Spleen (tissue), 7 donors: ENCODE results near the gene KCNJ9.

Experiments
- POLR2A ChIP-seq, 3 donors: fragments of 450-650 bp; IDR thresholded peaks; one replicate each; pipeline ENCODE4 v1.5.1; 2017; ENCODE audit warnings: antibody characterized with exemption in 3 of 3, mild to moderate bottlenecking in 1 of 3
- POLR2AphosphoS5 ChIP-seq, 3 donors: sonication (generic); formaldehyde crosslinking; IDR thresholded peaks; one replicate each; pipeline ENCODE4 v1.5.1; 2017; ENCODE audit warnings: antibody characterized with exemption in 3 of 3
- TF ChIP-seq, protein P1 (sequence below), 11 experiments: fragments of 200-600 bp in 7 of 11; fragments of 450-650 bp in 4 of 11; sonication (generic) in 4 of 11; IDR thresholded peaks in 8 of 11; conservative IDR thresholded peaks in 3 of 11; 1 replicate in 7 of 11; 2 replicates in 4 of 11; pipeline versions ENCODE4 v1.4.0 to v1.8.0; 2016 to 2021; ENCODE audit warnings: antibody characterized with exemption in 11 of 11, inconsistent platforms in 4 of 11, mild to moderate bottlenecking in 1 of 11
- donor health status: DM: no; HTN: no; CAD: no; lungs with moderate emphysema.
- donor health status: DM: no; HTN: no; CAD: no.
- donor health status: DM: no; HTN: no; CAD: no.

DNA sequence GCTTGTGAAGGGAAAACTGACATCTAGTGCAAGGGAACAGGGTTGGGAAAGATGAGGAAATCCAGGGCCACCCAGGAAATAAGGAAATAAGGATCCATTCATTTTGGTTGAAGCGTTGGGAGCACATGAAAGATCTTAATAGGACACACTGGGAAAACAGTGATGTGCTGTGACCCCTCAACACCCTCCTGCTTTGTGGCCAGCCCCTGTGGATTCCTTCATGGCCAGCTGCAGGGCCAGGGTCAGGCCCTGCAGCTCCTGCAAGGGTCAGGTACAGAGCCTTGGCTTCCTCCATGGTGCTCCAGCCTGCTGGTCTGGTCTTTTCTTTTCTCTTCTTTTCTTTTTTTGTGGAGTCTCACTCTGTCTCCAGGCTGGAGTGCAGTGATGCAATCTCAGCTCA is 30.7 kb upstream of the KCNJ9 start:
- TF ChIP-seq, protein P1, sequence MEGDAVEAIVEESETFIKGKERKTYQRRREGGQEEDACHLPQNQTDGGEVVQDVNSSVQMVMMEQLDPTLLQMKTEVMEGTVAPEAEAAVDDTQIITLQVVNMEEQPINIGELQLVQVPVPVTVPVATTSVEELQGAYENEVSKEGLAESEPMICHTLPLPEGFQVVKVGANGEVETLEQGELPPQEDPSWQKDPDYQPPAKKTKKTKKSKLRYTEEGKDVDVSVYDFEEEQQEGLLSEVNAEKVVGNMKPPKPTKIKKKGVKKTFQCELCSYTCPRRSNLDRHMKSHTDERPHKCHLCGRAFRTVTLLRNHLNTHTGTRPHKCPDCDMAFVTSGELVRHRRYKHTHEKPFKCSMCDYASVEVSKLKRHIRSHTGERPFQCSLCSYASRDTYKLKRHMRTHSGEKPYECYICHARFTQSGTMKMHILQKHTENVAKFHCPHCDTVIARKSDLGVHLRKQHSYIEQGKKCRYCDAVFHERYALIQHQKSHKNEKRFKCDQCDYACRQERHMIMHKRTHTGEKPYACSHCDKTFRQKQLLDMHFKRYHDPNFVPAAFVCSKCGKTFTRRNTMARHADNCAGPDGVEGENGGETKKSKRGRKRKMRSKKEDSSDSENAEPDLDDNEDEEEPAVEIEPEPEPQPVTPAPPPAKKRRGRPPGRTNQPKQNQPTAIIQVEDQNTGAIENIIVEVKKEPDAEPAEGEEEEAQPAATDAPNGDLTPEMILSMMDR (IDR thresholded peaks at IDR 0.05 in 8 of 11, conservative IDR thresholded peaks at IDR 0.05 in 3 of 11), result no peak
- TF ChIP-seq POLR2A (IDR thresholded peaks at IDR 0.05) (no peak), POLR2AphosphoS5 (IDR thresholded peaks at IDR 0.05) (no peak)
